GM19372 (cell line): ENCODE data around the gene MYT1.
"Not testable (repeated sequence)": the region's sequence is repeated elsewhere in the genome, so short reads cannot be mapped to it uniquely, and the experiment has no call there.

Source experiments
- ATAC-seq: cut with Tn5 transposase; IDR thresholded peaks from one replicate; pipeline ENCODE4 v1.9.1; 2021; ENCODE audit warnings: mild to moderate bottlenecking, low read depth, moderate library complexity; ENCODE audit not compliant: unreplicated experiment

MYT1 gene

GRCh38 chr20:64164123-64164836, at the start of gene MYT1:
Gene MYT1, plus strand, starts transcription at chr20:64164452. Its CDS starts 34,410 bp downstream, at chr20:64198862.
- no peak for ATAC-seq

- no peak for ATAC-seq
These were observed 48.9 kb upstream of the MYT1 start for GRCh38 chr20:64115171-64115911.

DNA sequence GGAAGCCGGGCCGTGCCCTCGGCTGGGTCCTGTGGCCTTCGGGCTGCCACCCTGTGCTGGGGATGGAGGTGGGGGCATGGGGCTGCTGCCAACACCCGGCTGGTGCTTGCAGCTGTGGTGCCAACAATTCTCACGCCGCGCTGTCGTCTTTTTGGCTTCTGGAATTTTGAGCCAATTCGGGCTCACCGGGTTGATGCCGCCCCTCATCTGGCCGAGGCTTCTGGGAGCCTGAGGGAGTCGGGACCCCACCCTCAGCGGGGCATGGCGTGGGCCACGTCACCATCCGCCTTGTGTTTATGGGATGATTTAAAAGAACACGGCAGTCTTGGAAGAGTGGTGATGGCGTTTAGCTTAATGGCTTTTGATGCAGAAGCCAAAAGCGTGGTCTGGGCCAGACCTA, 48.2 kb upstream of the MYT1 start:
- no peak for ATAC-seq

GRCh38 chr20:64116541-64117431, 47.5 kb upstream of the MYT1 start:
- no peak for ATAC-seq

GRCh38 chr20:64117432-64117777, 46.8 kb upstream of the MYT1 start:
- not testable (repeated sequence) for ATAC-seq

GRCh38 chr20:64119301-64119680, 45.0 kb upstream of the MYT1 start:
- ATAC-seq, result no peak

DNA sequence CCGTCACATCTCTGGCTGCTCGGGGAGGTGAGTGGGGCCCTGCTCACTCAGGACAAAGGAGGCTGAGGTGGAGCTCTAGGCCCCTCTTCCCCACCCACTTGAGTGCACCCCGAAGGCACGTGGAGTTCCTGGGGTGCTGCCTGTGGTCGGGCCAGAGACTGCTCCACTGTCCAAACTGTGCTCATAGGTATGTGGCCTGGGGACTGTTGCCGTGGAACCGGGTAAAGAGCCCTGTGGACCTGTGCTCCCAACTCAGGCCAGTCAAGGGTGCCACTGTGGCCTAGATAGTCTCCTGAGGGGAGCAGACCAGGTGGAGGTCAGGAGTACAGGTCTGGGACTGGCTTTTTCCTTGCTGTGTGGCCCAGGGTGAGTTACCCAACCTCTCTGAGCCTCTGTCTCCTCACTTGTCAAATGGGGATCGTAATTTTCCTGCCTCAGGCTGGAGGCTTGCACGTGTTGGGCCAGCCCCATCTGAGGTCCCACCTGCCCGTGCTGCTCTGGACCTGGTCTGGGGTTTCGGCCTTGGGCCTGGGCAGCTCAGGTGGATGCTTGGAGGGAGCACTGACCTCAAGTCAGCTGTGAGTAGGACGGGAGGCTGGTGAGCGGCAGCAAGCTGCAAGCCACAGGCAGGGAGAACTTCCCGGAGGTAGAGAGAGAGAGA, 44.4 kb upstream of the MYT1 start:
- no peak for ATAC-seq

DNA sequence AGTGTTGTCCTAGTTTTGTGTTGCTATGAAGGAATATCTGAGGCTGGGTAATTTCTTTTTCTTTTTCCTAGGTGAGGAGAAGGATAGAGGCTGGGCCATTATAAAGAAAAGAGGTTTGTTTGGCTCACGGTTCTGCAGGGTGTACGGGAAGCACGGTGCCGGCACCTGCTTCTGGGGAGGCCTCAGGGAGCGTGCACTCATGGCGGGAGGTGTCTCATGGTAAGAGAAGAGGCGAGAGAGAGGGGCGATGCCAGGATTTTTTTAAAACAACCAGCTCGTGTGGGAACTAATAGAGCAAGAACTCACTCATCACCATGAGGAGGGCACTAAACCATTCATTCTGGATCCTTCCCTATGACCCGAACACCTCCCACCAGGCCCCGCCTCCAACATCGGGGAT, 42.7 kb upstream of the MYT1 start:
- ATAC-seq, result no peak

DNA sequence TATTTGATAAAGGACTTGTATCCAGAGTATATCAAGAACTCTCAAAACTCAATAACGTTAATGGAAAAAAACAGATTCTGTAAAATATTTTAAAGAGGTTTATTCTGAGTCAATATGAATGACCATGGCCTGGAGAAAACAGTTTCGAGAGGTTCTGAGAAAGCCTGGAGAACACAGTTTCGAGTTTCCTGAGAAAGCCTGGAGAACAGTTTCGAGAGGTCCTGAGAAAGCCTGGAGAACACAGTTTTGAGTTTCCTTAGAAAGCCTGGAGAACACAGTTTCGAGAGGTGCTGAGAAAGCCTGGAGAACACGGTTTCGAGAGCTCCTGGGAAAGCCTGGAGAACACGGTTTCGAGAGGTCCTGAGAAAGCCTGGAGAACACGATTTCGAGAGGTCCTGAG, 41.3 kb upstream of the MYT1 start:
- ATAC-seq, result not testable (repeated sequence)

DNA sequence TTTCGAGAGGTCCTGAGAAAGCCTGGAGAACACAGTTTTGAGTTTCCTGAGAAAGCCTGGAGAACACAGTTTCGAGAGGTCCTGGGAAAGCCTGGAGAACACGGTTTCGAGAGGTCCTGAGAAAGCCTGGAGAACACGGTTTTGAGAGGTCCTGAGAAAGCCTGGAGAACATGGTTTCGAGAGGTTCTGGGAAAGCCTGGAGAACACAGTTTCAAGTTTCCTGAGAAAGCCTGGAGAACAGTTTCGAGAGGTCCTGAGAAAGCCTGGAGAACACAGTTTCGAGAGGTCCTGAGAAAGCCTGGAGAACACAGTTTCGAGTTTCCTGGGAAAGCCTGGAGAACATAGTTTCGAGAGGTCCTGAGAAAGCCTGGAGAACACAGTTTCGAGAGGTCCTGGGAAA, 40.7 kb upstream of the MYT1 start:
- ATAC-seq, result not testable (repeated sequence)

- ATAC-seq, result no peak
These were observed 35.0 kb upstream of the MYT1 start for GRCh38 chr20:64129146-64129782.

- no peak for ATAC-seq
These were observed 34.0 kb upstream of the MYT1 start for GRCh38 chr20:64130271-64130670.

- no peak for ATAC-seq
These were observed 33.4 kb upstream of the MYT1 start for GRCh38 chr20:64130876-64131275.

DNA sequence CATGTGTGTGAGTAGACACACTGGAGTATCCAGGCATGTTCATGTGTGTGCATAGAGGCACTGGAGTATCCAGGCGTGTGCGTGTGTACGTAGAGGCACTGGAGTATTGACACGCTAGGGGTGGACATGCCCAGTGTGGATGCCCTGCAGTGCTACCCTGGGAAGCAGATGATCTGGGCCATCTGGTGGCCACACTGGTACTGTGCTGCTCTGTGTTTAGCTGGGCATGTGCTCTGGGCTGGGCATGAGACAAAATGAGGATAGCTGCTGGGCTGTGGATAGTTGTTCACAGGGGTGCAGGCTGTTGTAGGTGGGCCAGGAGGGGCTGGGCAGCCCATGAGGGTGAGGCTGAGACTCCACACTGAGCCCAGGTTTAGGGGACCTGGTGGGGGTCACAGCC, 32.8 kb upstream of the MYT1 start:
- no peak for ATAC-seq

DNA sequence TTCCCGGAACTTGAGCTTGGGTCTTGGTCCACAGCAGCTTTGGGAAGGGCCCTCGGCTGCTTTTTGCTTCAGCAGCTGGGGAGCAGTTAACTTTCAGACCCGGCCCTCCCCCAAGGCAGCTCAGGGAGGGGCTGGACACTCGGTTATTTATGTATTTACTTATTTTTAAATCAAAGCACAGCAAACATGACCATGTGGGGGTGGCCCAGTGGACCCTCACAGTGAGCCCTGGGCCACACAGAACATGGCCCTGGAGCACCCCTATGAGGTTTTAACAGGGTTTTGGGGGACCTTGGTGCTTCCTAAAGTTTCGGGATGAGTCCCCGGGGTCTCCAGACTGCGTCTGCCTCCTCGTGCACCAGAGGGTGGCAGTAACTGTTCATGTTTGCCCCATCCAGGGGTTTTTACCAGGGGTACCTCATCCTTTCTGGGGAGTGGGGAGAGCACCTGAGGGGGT, 30.3 kb upstream of the MYT1 start:
- ATAC-seq, result no peak

DNA sequence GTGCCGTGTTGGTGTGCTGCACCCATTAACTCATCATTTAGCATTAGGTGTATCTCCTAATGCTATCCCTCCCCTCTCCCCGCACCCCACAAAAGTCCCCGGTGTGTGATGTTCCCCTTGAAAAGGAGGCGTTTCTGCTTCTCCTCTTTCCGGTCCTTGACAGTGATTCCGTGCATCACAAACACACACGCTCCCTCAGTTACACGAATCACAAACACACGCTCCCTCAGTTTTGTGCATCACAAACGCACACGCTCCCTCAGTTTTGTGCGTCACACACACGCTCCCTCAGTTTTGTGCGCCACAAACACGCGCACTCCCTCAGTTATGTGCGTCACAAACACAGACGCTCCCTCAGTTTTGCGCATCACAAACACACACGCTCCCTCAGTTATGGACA, 29.5 kb upstream of the MYT1 start:
- not testable (repeated sequence) for ATAC-seq

DNA sequence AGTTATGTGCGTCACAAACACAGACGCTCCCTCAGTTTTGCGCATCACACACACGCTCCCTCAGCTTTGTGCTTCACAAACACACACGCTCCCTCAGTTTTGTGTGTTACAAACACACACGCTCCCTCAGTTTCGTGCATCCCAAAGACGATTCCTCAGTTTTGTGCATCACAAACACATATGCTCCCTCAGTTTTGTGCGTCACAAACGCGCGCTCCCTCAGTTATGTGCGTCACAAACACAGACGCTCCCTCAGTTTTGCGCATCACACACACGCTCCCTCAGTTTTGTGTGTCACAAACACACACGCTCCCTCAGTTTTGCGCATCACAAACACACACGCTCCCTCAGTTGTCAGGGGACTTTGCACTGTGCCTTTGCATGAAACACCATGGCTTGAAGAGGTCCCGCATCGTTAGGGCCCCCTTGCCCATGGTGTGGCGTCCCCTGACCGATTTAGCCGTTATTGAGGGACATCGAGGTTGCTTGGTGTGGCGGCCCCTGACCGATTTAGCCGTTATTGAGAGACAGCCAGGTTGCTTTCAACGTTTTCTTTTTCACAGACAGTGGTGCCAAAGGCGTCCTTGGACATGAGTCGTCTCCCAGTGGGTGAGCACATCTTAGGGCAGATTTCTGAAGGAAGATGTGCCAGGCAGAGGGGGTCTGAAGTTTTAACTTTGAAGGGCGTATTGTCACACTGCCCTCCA, 28.1 kb upstream of the MYT1 start:
- ATAC-seq, result no peak

- ATAC-seq, result no peak
These were observed 26.6 kb upstream of the MYT1 start for GRCh38 chr20:64137598-64138031.

- ATAC-seq, result no peak
These were observed 25.9 kb upstream of the MYT1 start for GRCh38 chr20:64138276-64138815.
